ENCODE results near the gene PRDM12.

The PRDM12 gene

GRCh38 chr9:130664251-130665028 lies at the start of gene PRDM12:
Gene PRDM12, plus strand, starts transcription at chr9:130664594. Its CDS starts 60 bp downstream, at chr9:130664654.
- Histone ChIP-seq H3K36me3 (ENCODE audit: insufficient read depth, low read length) (no peaks in the 10 kb centered on the region), H2AFZ (ENCODE audit: low read depth, low read length) (peak within 1 kb of the TSS; percentile 7), H3K4me1 (ENCODE audit: insufficient read depth, low read length) (peaks cover 42% of the 10 kb centered on the region), H3K27me3 (ENCODE audit: insufficient read depth, low read length) (peaks cover 75% of the 10 kb centered on the region), H3K4me3 (ENCODE audit: low read length) (peak within 1 kb of the TSS; percentile 56), H3K9me3 (ENCODE audit: low read length) (peaks cover 3% of the 10 kb centered on the region)

DNA sequence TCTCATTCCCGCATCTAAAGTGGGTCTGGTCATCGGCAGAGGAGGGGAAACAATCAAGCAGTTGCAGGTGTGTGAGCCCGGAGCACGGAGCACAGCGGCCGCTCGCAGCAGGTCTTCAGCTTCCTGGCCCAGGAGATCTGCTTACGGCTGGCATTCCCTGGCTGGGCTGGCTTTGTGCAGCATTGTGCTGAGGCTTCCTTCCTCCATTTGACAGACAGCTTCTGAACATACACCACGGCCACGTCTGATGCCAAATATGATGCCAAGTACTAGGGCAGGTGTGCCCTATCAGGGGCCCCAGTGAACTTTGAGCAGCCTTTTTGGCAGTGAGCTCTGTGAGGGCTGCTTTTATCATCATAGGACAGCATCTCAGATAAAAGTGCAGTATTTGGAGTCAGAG lies 47.9 kb upstream of the PRDM12 start:
- no peaks in the 10 kb centered on the region for H3K27me3 ChIP-seq (ENCODE audit: insufficient read depth, low read length)
- no peaks in the 10 kb centered on the region for H3K9me3 ChIP-seq (ENCODE audit: low read length)
- no peaks in the 10 kb centered on the region for H3K4me1 ChIP-seq (ENCODE audit: insufficient read depth, low read length)
- H3K4me3 ChIP-seq (ENCODE audit: low read length): no peak overlapping the region
- peaks cover 95% of the 10 kb centered on the region for H3K36me3 ChIP-seq (ENCODE audit: insufficient read depth, low read length)
- no peak overlapping the region for H2AFZ ChIP-seq (ENCODE audit: low read depth, low read length)

- H2AFZ ChIP-seq (ENCODE audit: low read depth, low read length): no peak overlapping the region
- no peaks in the 10 kb centered on the region for H3K9me3 ChIP-seq (ENCODE audit: low read length)
- peaks cover 30% of the 10 kb centered on the region for H3K4me1 ChIP-seq (ENCODE audit: insufficient read depth, low read length)
- peaks cover 79% of the 10 kb centered on the region for H3K36me3 ChIP-seq (ENCODE audit: insufficient read depth, low read length)
- H3K27me3 ChIP-seq (ENCODE audit: insufficient read depth, low read length): no peaks in the 10 kb centered on the region
- no peak overlapping the region for H3K4me3 ChIP-seq (ENCODE audit: low read length)
These were observed 40.9 kb upstream of the PRDM12 start for GRCh38 chr9:130623466-130623865.

DNA sequence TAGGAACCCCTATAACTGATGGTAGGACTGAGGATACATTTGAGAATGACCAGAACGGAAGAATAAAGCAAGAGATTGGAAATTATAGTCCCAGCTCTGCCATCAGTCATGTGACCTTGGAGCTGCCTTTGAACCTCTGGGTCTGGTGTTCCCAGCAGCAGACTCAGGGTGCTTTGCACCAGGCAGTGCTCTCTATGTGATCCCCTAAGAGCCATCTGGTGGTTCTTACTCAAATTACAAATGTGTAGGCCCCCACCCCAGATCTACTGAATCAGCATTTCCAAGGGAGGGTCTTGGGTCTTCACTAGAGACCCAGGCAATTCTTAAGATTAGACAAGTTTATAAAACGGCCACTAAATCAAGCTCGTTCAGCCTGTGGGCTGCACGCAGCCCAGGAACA lies 40.2 kb upstream of the PRDM12 start:
- no peak overlapping the region for H2AFZ ChIP-seq (ENCODE audit: low read depth, low read length)
- no peaks in the 10 kb centered on the region for H3K27me3 ChIP-seq (ENCODE audit: insufficient read depth, low read length)
- no peak overlapping the region for H3K4me3 ChIP-seq (ENCODE audit: low read length)
- H3K4me1 ChIP-seq (ENCODE audit: insufficient read depth, low read length): peaks cover 32% of the 10 kb centered on the region
- H3K9me3 ChIP-seq (ENCODE audit: low read length): no peaks in the 10 kb centered on the region
- peaks cover 73% of the 10 kb centered on the region for H3K36me3 ChIP-seq (ENCODE audit: insufficient read depth, low read length)

- H3K4me3 ChIP-seq (ENCODE audit: low read length): no peak overlapping the region
- H3K9me3 ChIP-seq (ENCODE audit: low read length): no peaks in the 10 kb centered on the region
- H3K36me3 ChIP-seq (ENCODE audit: insufficient read depth, low read length): peaks cover 61% of the 10 kb centered on the region
- peaks cover 45% of the 10 kb centered on the region for H3K4me1 ChIP-seq (ENCODE audit: insufficient read depth, low read length)
- no peak overlapping the region for H2AFZ ChIP-seq (ENCODE audit: low read depth, low read length)
- H3K27me3 ChIP-seq (ENCODE audit: insufficient read depth, low read length): no peaks in the 10 kb centered on the region
These were observed 38.0 kb upstream of the PRDM12 start for GRCh38 chr9:130626249-130626996.

DNA sequence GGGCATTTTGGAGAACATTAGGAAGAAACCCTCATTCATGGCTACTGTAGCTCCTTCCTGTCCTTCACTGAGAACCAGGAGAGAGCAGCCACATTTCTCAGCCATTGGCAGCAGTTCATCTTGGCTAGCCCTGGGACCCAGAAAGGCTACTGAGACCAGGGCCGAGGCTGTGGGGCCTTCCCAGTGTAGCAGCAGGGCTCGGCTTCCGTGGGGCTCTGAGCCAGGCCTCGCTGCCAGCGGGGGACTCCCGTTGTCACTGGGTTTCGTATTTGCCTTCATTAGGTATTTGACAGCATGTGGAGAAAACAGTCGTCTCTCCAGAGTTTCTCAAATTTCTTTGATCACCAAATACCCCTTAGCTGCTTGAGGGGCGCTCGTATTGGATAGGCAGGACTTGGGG lies 37.3 kb upstream of the PRDM12 start:
- Histone ChIP-seq H3K9me3 (ENCODE audit: low read length) (no peaks in the 10 kb centered on the region), H3K4me1 (ENCODE audit: insufficient read depth, low read length) (peaks cover 45% of the 10 kb centered on the region), H3K27me3 (ENCODE audit: insufficient read depth, low read length) (no peaks in the 10 kb centered on the region), H2AFZ (ENCODE audit: low read depth, low read length) (no peak overlapping the region), H3K4me3 (ENCODE audit: low read length) (no peak overlapping the region), H3K36me3 (ENCODE audit: insufficient read depth, low read length) (peaks cover 67% of the 10 kb centered on the region)

DNA sequence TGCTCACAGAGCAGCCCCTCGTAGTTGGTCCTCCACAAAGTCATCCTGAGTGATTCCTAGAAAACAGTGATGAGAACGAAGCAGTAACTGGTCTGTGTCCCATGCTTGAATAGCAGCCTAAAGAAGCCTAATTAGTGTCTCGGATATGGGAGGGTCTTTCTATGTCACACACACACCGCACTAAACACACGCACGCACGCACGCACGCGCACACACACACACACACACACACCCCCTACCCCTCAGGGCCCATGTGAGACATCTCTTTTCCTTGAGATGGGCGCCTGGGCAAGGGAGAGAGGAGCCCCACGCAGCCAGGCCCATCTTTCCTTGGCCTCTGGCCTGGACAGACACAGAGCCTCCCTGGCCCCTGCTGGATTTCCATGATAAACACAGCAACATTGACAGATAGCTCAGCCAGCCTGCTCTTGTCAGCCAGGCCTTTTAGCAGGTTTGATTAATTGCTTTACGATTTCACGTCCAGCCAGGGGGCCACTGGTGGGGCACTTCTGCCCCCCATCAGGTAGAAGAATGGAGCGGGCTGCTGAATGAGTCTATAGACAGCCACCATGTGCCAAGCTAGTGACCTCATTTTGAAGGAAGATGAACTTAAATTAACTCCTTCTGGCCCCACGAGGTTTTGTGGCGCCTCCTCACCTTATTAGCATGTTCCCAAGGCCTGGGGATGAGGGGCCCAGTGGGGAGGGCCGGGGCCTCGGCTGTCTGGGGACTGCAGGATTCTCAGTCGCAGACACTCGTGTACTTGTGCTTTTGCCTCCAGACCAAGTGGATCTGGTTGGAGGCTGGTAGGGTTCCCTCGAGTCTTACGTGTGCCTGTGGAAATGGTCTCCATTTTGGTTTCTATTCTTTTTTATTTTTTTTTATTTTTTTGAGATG lies 36.2 kb upstream of the PRDM12 start:
- Histone ChIP-seq H3K36me3 (ENCODE audit: insufficient read depth, low read length) (peaks cover 74% of the 10 kb centered on the region), H3K27me3 (ENCODE audit: insufficient read depth, low read length) (no peaks in the 10 kb centered on the region), H3K9me3 (ENCODE audit: low read length) (no peaks in the 10 kb centered on the region), H3K4me1 (ENCODE audit: insufficient read depth, low read length) (peaks cover 45% of the 10 kb centered on the region), H3K4me3 (ENCODE audit: low read length) (no peak overlapping the region), H2AFZ (ENCODE audit: low read depth, low read length) (no peak overlapping the region)

DNA sequence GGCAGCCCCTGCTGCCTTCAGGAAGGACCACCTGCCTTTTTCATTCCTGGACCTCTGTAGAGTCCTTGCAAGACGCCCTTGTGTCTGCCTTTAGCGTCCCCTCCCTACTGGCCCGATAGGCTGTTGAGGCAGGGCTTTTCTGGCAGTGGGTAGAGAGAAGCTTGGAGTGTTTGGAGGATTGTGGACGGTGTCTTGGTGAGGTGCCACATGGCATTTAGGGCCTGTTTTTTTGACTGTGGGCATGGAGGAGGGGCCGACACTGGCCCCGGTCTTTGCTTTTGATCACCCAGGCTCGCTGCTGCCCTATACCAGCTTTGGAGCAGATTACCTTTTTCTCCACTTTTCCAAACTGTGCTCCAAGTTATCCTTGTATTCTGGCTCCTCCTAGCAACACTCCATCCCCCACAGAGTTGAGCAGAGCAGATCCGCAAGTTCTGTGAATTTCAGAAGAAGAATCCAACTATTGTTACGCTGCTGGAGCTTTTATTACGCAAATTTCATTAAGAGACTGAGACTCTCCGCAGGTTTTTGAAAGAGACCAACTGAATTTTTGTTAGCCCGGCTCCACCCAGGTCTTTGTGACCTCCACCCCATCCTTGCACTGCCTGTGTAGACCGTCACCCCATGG lies 34.8 kb upstream of the PRDM12 start:
- H3K36me3 ChIP-seq (ENCODE audit: insufficient read depth, low read length): peaks cover 72% of the 10 kb centered on the region
- no peak overlapping the region for H3K4me3 ChIP-seq (ENCODE audit: low read length)
- peaks cover 45% of the 10 kb centered on the region for H3K4me1 ChIP-seq (ENCODE audit: insufficient read depth, low read length)
- H3K27me3 ChIP-seq (ENCODE audit: insufficient read depth, low read length): no peaks in the 10 kb centered on the region
- H3K9me3 ChIP-seq (ENCODE audit: low read length): no peaks in the 10 kb centered on the region
- no peak overlapping the region for H2AFZ ChIP-seq (ENCODE audit: low read depth, low read length)

GRCh38 chr9:130630071-130630450 lies 34.3 kb upstream of the PRDM12 start:
- H3K36me3 ChIP-seq (ENCODE audit: insufficient read depth, low read length): peaks cover 73% of the 10 kb centered on the region
- peaks cover 43% of the 10 kb centered on the region for H3K4me1 ChIP-seq (ENCODE audit: insufficient read depth, low read length)
- no peaks in the 10 kb centered on the region for H3K27me3 ChIP-seq (ENCODE audit: insufficient read depth, low read length)
- H2AFZ ChIP-seq (ENCODE audit: low read depth, low read length): no peak overlapping the region
- no peak overlapping the region for H3K4me3 ChIP-seq (ENCODE audit: low read length)
- no peaks in the 10 kb centered on the region for H3K9me3 ChIP-seq (ENCODE audit: low read length)

DNA sequence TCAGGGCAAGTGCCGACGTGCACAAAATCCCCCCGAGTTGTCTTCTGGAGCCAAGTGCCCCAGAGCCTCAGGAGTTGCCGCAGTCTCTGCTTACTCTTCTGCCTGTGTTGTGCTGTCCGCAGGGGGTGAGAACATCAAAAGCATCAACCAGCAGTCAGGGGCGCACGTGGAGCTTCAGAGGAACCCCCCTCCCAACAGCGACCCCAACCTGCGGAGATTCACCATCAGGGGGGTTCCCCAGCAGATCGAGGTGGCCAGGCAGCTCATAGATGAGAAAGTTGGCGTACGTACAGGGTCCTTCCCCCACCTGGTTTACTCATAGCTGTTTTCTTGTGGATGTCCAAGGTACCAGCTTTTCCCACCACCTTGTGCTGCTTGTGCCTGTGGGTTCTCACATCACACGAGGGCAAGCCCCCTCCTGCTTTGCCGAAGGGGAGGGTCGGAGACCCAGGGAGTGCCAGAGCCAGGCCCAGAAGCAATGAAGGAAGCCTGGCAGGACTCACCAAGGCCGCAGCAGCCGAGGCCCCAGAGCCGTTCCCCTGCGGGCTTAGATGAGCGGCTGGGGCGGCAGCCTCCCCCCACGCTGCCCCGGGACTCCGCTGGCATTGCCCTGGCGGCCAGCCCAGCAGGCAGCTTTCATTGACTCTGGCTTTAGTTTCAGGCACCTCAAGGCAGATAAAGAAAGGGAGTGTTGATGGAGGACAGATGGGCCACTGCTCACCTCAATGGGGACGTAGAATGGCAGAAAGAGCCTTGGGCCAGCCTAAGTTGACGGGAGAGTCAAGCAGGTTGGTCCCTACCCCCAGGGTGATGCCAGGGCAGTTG lies 33.7 kb upstream of the PRDM12 start:
- H3K4me1 ChIP-seq (ENCODE audit: insufficient read depth, low read length): peaks cover 39% of the 10 kb centered on the region
- H3K9me3 ChIP-seq (ENCODE audit: low read length): no peaks in the 10 kb centered on the region
- H3K27me3 ChIP-seq (ENCODE audit: insufficient read depth, low read length): no peaks in the 10 kb centered on the region
- H3K36me3 ChIP-seq (ENCODE audit: insufficient read depth, low read length): peaks cover 72% of the 10 kb centered on the region
- H2AFZ ChIP-seq (ENCODE audit: low read depth, low read length): no peak overlapping the region
- H3K4me3 ChIP-seq (ENCODE audit: low read length): no peak overlapping the region

- H3K36me3 ChIP-seq (ENCODE audit: insufficient read depth, low read length): peaks cover 72% of the 10 kb centered on the region
- H2AFZ ChIP-seq (ENCODE audit: low read depth, low read length): no peak overlapping the region
- H3K9me3 ChIP-seq (ENCODE audit: low read length): no peaks in the 10 kb centered on the region
- H3K4me1 ChIP-seq (ENCODE audit: insufficient read depth, low read length): peaks cover 31% of the 10 kb centered on the region
- no peaks in the 10 kb centered on the region for H3K27me3 ChIP-seq (ENCODE audit: insufficient read depth, low read length)
- H3K4me3 ChIP-seq (ENCODE audit: low read length): no peak overlapping the region
These were observed 32.9 kb upstream of the PRDM12 start for GRCh38 chr9:130631331-130632080.

All from neuron (in vitro differentiated cells).